Activated CD4-positive, alpha-beta T cell treated with anti-CD3 and anti-CD28 coated beads for 48 hours (primary cell): ENCODE results near the gene C10orf143.
"Not testable (repeated sequence)": the region's sequence is repeated elsewhere in the genome, so short reads cannot be mapped to it uniquely, and the experiment has no call there.

Source experiments
- DNase-seq: peaks from one replicate; pipeline ENCODE4 v3.0.0-alpha.2; 2020

The C10orf143 gene

GRCh38 chr10:130111113-130111851 is 652 bp upstream of the C10orf143 start:
- DNase-seq: peak; percentile 95

DNA sequence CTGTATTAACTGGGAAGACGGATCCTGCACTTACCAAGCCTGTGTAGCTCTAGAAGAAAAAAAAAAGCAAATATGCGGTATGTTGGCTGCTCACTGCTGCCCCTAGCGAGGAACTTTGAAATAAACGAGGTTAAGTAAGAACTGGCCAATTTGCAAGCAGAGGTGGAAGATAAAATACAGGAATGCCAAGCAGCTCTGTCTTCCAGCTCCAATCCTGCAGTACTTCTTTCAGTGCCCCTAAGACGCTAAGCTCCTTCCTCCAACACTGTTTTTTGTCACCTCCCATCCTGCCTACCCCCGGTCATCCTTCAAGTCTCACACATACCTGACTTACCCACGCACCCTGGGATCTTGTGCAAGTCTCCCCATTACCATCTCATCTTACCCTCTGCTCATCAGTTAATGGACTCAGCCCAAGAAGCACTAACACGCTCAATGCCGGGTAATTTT is 809 bp downstream of the C10orf143 start:
- peak; percentile 77 for DNase-seq

DNA sequence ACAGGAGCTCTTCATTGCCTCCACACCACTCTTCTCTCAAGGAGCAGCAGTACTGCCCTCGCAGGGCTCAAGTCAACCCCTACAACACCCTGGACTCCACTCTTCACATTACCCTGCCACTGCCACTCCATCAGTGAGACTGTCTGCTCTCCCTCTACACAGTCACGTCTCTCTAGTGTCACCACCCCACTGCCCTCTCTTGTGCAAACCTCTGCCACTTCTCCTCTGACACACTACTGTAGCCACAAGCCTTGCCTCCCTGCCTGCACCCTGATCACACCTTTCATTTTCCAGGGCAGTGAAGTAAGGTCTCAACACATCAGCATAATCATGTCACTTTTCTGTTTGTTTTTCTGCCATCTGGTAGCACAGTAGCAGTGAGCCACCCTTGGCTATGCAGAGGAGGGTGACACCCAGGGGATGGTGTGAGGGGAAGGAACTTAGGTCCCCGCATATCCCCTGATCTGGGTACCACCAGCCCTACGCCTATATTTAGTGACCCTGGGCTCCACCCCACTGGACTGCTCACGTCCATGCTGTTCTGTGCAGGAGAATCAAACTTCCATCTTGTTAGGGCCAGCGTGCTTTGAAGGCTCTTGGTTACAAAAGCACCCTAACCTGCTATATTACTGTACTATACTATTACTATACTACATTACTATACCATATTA is 1.6 kb downstream of the C10orf143 start:
- peak; percentile 43 for DNase-seq

GRCh38 chr10:130108146-130108545 is 2.5 kb downstream of the C10orf143 start:
- peak; percentile 28 for DNase-seq

- no peak for DNase-seq
Measured at GRCh38 chr10:130105724-130106123, 4.9 kb downstream of the C10orf143 start.

- DNase-seq: no peak
Measured at GRCh38 chr10:130099344-130099743, 11.3 kb downstream of the C10orf143 start.

GRCh38 chr10:130090565-130090964 is 20.1 kb downstream of the C10orf143 start:
- not testable (repeated sequence) for DNase-seq

GRCh38 chr10:130080461-130080814 is 30.2 kb downstream of the C10orf143 start:
- no peak for DNase-seq

- no peak for DNase-seq
Measured at GRCh38 chr10:130079614-130080460, 30.8 kb downstream of the C10orf143 start.

DNA sequence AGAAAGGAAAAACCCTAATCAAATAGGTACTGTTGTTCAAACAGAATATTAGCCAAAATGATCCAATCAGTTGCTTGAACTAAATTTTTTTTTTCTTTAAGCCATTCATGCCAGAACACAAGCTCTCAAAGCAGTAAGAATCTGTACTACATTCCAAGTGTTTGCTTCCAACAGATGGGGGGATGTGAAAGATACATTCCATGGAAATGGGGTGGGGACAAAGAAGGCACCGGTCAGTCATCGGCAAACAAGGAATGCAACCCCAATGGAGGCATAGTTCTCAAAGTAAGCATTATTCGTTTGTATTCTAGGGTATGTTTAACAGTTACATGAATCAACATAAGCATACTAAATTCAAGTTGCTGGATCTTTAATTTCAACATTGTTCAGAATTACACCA is 32.5 kb downstream of the C10orf143 start:
- DNase-seq: no peak

DNA sequence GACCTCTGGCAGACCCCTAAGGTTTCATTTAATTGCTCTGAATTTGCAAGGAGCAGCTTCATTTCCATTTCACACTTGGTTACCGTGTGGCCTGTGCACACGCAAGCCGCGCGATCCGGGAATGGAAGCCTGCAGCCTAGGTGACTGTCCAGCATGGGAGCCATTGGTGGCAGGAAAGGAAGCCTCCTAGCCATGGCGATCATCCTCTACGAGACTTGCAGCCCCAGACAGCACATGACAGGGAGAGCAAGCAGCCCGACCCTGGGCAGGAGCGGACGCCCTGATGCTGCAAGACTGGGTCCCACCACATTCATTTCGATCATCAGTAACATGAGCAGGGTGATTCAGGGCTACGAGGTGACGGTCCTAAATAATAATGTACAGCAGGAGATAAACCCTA is 33.9 kb downstream of the C10orf143 start:
- no peak for DNase-seq

DNA sequence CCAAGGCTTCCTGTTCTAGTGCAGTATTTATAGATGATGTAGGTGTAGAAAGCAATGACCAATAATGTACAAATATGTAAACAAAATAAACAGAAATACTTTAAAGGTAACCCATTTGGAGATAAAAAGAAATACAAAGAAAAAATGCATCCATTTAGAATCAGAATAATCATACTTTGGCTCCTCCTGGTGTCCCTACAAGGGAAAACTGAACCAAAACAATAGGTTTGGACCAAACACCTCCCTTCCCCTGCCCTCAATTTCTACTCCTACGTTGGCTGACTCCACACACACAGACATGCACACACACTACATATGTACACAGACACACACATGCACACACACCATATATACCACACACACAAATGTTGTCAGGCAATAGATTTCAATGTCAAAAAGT is 36.0 kb downstream of the C10orf143 start:
- no peak for DNase-seq

GRCh38 chr10:130073912-130074311 is 36.7 kb downstream of the C10orf143 start:
- no peak for DNase-seq

GRCh38 chr10:130072247-130072646 is 38.4 kb downstream of the C10orf143 start:
- no peak for DNase-seq

DNA sequence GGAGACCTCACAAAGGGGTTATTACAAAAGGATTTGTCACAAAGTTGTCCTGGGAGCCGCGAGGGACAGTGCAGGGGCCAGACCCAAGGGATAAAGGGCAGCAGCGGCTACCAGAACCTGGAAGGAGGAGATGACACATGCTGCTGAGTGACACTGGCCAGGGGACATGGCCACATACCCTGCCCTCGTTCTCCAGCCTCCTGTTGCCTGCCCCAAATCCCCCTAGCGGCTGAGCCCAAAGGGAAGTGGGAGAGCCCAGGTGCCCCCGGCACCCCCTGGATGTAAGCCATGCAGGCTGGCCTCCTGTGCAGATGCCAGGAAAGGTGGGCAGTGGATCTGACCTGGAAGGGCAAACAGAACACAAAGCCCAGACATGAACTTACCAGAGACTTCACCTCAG is 42.7 kb downstream of the C10orf143 start:
- DNase-seq: no peak

- no peak for DNase-seq
Measured at GRCh38 chr10:130066743-130067142, 43.9 kb downstream of the C10orf143 start.

- no peak for DNase-seq
Measured at GRCh38 chr10:130065251-130065650, 45.4 kb downstream of the C10orf143 start.

DNA sequence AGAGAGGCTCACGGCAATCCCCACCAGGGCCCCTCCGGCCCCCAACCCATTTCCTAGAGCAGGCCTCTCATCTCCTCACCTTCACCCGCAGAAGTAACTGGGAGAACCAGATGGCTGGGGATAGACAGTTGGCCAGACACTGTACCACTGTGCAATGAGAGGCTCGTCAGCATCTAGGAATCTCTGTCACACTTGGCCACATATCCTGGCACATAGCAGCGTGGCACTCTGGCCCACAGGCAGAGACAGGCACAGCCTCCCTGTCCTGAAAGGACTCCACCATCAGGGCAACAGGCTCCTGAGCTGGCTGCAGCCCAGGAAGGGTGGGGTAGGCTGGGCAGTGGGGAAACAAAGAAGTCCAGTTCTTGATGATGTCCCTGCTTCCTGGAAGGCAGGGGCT is 45.8 kb downstream of the C10orf143 start:
- no peak for DNase-seq

DNA sequence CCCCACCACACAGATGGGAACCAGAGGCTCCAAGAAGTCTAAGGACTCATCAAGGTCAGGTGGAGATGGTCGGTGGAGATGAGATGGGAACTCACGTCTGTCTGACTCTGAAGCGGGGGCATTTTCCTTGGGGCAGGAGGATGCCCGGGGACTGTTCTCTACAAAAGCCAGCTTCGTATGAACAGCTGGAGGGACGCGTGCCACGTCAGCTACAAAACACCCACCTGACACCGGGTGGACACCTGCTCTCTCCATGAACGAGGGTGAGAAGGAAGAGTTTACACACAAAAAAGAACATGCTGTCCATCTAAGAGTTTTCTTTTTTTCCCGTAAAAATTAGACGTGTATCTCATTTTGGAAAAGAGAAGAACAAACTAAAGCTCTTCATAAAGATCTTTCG is 47.7 kb downstream of the C10orf143 start:
- DNase-seq: no peak

DNA sequence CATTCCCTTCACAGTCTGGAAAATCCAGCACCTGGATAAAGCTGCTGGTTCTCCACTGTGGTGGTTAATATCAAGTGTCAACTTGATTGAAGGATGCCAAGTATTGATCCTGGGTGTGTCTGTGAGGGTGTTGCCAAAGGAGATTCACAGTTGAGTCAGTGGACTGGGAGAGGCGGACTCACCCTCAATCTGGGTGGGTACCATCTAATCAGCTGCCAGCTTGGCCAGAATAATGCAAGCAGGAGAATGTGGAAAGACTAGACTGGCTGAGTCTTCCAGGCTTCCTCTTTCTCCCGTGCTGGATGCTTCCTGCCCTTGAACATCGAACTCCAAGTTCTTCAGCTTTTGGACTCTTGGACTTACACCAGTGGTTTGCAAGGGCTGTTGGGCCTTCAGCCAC is 48.4 kb downstream of the C10orf143 start:
- no peak for DNase-seq

DNA sequence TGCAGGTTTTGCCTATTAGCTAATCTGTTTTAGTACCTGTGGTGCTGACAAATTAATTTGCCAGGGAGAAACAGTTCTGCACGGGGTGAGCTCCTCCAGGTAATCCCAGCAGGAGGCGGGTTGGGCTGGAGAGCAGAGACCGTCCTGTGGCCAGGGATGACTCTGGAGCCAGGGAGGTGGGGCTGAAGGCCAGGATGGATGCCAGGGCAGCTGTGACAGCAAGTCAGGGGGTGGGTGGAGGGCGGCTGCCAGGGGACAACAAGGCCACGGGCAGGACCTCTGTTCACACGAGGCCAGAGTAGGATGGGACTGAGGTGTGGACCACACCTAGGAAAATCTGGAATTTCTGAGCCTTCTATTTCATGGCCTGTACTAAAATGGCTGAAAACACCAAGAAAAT is 48.9 kb downstream of the C10orf143 start:
- DNase-seq: no peak

DNA sequence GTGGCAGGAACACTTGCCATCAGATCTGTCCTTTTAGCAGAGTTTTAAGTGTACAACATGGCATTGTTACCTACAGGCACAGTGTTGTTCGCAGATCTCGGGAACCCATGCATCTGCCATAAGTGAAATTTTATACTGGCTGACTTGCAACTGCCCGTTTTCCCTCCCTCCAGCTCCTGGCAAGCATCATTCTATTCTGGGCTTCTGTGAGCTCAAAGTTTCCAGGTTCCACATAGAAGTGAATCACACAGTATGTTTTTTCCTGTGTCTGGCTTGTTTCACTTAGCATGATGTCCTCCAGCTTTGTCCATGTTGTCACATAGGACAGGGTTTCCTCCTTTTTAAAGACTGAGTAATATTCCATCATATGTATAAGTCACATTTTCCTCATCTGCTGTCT is 56.6 kb downstream of the C10orf143 start:
- no peak for DNase-seq

GRCh38 chr10:130053561-130053960 is 57.1 kb downstream of the C10orf143 start:
- DNase-seq: no peak

GRCh38 chr10:130052193-130052592 is 58.4 kb downstream of the C10orf143 start:
- no peak for DNase-seq
